ENCODE measurements around the gene NR4A3. TPM values are rescaled to one million over a fixed set of nuclear protein-coding genes. Genes with fewer than 3 reads are reported as not detected.

Gene NR4A3
- total and polyA plus RNA-seq, 9 of the 15 experiments (the other 6 are each of a cell fraction or from before 2014, with no cell fraction given): 0.04 to 0.07 TPM; not detected in 7

- TF ChIP-seq, protein P1, sequence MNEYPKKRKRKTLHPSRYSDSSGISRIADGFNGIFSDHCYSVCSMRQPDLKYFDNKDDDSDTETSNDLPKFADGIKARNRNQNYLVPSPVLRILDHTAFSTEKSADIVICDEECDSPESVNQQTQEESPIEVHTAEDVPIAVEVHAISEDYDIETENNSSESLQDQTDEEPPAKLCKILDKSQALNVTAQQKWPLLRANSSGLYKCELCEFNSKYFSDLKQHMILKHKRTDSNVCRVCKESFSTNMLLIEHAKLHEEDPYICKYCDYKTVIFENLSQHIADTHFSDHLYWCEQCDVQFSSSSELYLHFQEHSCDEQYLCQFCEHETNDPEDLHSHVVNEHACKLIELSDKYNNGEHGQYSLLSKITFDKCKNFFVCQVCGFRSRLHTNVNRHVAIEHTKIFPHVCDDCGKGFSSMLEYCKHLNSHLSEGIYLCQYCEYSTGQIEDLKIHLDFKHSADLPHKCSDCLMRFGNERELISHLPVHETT (CRISPR knock-in tag; conservative IDR thresholded peaks at IDR 0.05 in 1 of 2, IDR thresholded peaks at IDR 0.05 in 1 of 2): no peak
These were observed 54.5 kb downstream of the NR4A3 start (continued) for GRCh38 chr9:99876190-99876589.

- H3K9me1 ChIP-seq (ENCODE audit: control insufficient read depth, insufficient read depth, low read length): no peaks in the 10 kb centered on the region
- H4K20me1 ChIP-seq (replicated peaks; ENCODE audit: control insufficient read depth, insufficient read depth, low read length): no peaks in the 10 kb centered on the region
- WGBS (ENCODE audit: insufficient coverage, low coverage, missing lambda C conversion rate): 3% methylated on average over 2 of the region's 2 CpGs
- no peaks in the 10 kb centered on the region for H3K79me2 ChIP-seq (ENCODE audit: control insufficient read depth, insufficient read depth, low read length)
- no peak overlapping the region for H3K4me2 ChIP-seq (ENCODE audit: insufficient read depth, low read length)
- H3K27me3 ChIP-seq (ENCODE audit: control insufficient read depth in 2 of 2, insufficient read depth in 2 of 2, low read length in 2 of 2): no peaks in the 10 kb centered on the region; a peak in 1 of 5 replicates
- no peak overlapping the region for H2AFZ ChIP-seq (ENCODE audit: low read depth, low read length)
- H3K4me3 ChIP-seq: no peak overlapping the region
- no peak for ATAC-seq
- BruUV-seq (replicated peaks): no TSS peak
- H3K4me1 ChIP-seq (replicated peaks in 1 of 2; ENCODE audit: control insufficient read depth in 2 of 2, insufficient read depth in 2 of 2, low read length in 2 of 2): no peaks in the 10 kb centered on the region
- no peaks in the 10 kb centered on the region for H3K9me3 ChIP-seq (replicated peaks; ENCODE audit: control insufficient read depth, insufficient read depth, low read depth, low read length)
- TF ChIP-seq DACH1 (IDR thresholded peaks at IDR 0.05; ENCODE audit: partially characterized antibody): no peak
- TF ChIP-seq DIDO1 (tag; IDR thresholded peaks at IDR 0.05; ENCODE audit: low read depth): no peak
- H3K36me3 ChIP-seq (ENCODE audit: control insufficient read depth, insufficient read depth, low read length): no peaks in the 10 kb centered on the region
- H3K27ac ChIP-seq (ENCODE audit: extremely low read depth, low read depth, low read length): no peak overlapping the region
- in situ Hi-C loops (cut with MboI): no loop called here
- CTCF ChIA-PET (ENCODE audit: low intra/inter-chr PET ratio): no interaction called here
- FAIRE-seq: no peak
- DNase-seq (ENCODE audit: extremely low read depth in 1 of 4, low spot score in 3 of 4): no peak
- POLR2A ChIA-PET: interaction anchor here (0.6 kb wide), 1 partner anchor 36 kb away, joined by 3 read pairs; no protein-coding TSS in a partner anchor
- H3K9ac ChIP-seq (ENCODE audit: insufficient read depth in 1 of 2, low read depth in 2 of 2, low read length in 2 of 2): no peak overlapping the region
- intact Hi-C loops (cut with micrococcal nuclease): no loop called here
These were observed 57.0 kb downstream of the NR4A3 start for GRCh38 chr9:99878651-99879050.
